Thyroid gland (tissue), 4 donors: ENCODE measurements around the gene COL25A1.

Experiments used
- CTCF ChIP-seq, 6 experiments: fragments of 200-600 bp in 3 of 6; fragments of 450-650 bp in 3 of 6; sonication (generic) in 3 of 6; IDR thresholded peaks; one replicate each; pipeline ENCODE4 v1.5.1; 2016 to 2019; ENCODE audit warnings: antibody characterized with exemption in 6 of 6, mild to moderate bottlenecking in 2 of 6, inconsistent platforms in 1 of 6, moderate library complexity in 1 of 6
- POLR2A ChIP-seq, 2 donors: fragments of 450-650 bp; IDR thresholded peaks; one replicate each; pipeline ENCODE4 v1.6.1; 2017; ENCODE audit warnings: antibody characterized with exemption in 2 of 2, mild to moderate bottlenecking in 2 of 2, moderate library complexity in 1 of 2

GRCh38 chr4:108787724-108788123 lies 514.7 kb downstream of the COL25A1 start:
- TF ChIP-seq CTCF (IDR thresholded peaks at IDR 0.05) (no peak), POLR2A (IDR thresholded peaks at IDR 0.05) (no peak)
